A673 (cell line): ENCODE measurements around the gene EFHC2. TPM values are rescaled to one million over a fixed set of nuclear protein-coding genes. Genes with fewer than 3 reads are reported as not detected.

Experiments
- BruUV-seq: library from RNA; stranded (reverse); fragments of 400-500 nt; replicated peaks from 2 replicates; lab custom pipeline; 2021; lab: Mats Ljungman, UMichigan
- CTCF ChIA-PET: fragments of 300-600 bp; sonication (Branson Sonifier 250); formaldehyde crosslinking; loops from one replicate; lab custom pipeline; 2022; ENCODE audit warnings: antibody characterized with exemption; lab: Charles Lee
- POLR2A ChIA-PET: fragments of 300-600 bp; sonication (Branson Sonifier 250); formaldehyde crosslinking; loops from one replicate; lab custom pipeline; 2022; ENCODE audit warnings: antibody characterized with exemption; ENCODE audit not compliant: low non-redundant PET; lab: Charles Lee
- DNase-seq: peaks from one replicate; pipeline ENCODE4 v3.0.0-alpha.2; 2015; ENCODE audit warnings: low spot score
- H3K27ac ChIP-seq: fragments of 200-600 bp; sonication (generic); 2 replicates; pipeline ENCODE4 v1.5.1; 2016; ENCODE audit warnings: mixed run types, low read depth, mild to moderate bottlenecking, mixed read lengths, antibody characterized with exemption, low read length; ENCODE audit not compliant: poor library complexity, severe bottlenecking
- H3K27me3 ChIP-seq: fragments of 200-600 bp; sonication (generic); replicated peaks from 2 replicates; pipeline ENCODE4 v1.6.1; 2017; ENCODE audit warnings: mixed run types, low read depth, mild to moderate bottlenecking, mixed read lengths, antibody characterized with exemption, low read length; ENCODE audit not compliant: insufficient read depth, poor library complexity
- H3K36me3 ChIP-seq: fragments of 200-600 bp; sonication (generic); 2 replicates; pipeline ENCODE4 v1.6.1; 2016; ENCODE audit warnings: mixed run types, mild to moderate bottlenecking, mixed read lengths, antibody characterized with exemption, low read length; ENCODE audit not compliant: insufficient read depth, poor library complexity, severe bottlenecking
- H3K4me1 ChIP-seq: fragments of 200-600 bp; sonication (generic); 2 replicates; pipeline ENCODE4 v1.6.1; 2017; ENCODE audit warnings: mixed run types, mild to moderate bottlenecking, mixed read lengths, antibody characterized with exemption, low read length; ENCODE audit not compliant: insufficient read depth, poor library complexity, severe bottlenecking
- H3K4me3 ChIP-seq: fragments of 200-600 bp; sonication (generic); 2 replicates; pipeline ENCODE4 v1.5.1; 2016; ENCODE audit warnings: low read depth, mixed run types, mild to moderate bottlenecking, mixed read lengths, low read length; ENCODE audit not compliant: poor library complexity, severe bottlenecking
- H3K9me3 ChIP-seq: fragments of 200-600 bp; sonication (generic); 2 replicates; pipeline ENCODE4 v1.6.1; 2016; ENCODE audit warnings: mixed run types, low read depth, mild to moderate bottlenecking, mixed read lengths, antibody characterized with exemption, low read length; ENCODE audit not compliant: poor library complexity, severe bottlenecking
- CTCF ChIP-seq: fragments of 300-800, 200-600 bp; sonication (generic); conservative IDR thresholded peaks from 2 replicates; pipeline ENCODE4 v1.5.1; 2017; ENCODE audit warnings: low read depth, mild to moderate bottlenecking, antibody characterized with exemption, low read length, moderate library complexity, mixed read lengths
- EZH2 ChIP-seq: fragments of 200-600 bp; sonication (generic); IDR thresholded peaks from 2 replicates; pipeline ENCODE4 v1.6.1; 2017; ENCODE audit warnings: borderline replicate concordance, low read depth, mild to moderate bottlenecking, mixed read lengths, antibody characterized with exemption, low read length; ENCODE audit not compliant: poor library complexity, severe bottlenecking
- intact Hi-C: fragments of 100-400 bp; cut with micrococcal nuclease; formaldehyde crosslinking; loops from one replicate; pipeline ENCODE4 v1.10.0; 2022; ENCODE audit not compliant: unreplicated experiment
- total RNA-seq: library from RNA; stranded (reverse); gene quantifications from 2 replicates; pipeline ENCODE4 v1.2.3, GENCODE V29; 2021

EFHC2 gene
- total RNA-seq, 1 experiment from 2014 or later: 0.11 TPM

- Histone ChIP-seq H3K9me3 (no peaks in the 10 kb centered on the region), H3K36me3 (no peaks in the 10 kb centered on the region), H3K27me3 (no peaks in the 10 kb centered on the region), H3K27ac (no peak overlapping the region), H3K4me3 (no peak overlapping the region), H3K4me1 (no peaks in the 10 kb centered on the region)
- intact Hi-C loops: no loop called here
- ChIA-PET CTCF (no interaction called here), POLR2A (no interaction called here)
- TF ChIP-seq EZH2: no peak
- no peak for TF ChIP-seq CTCF
- no peak for DNase-seq
- no TSS peak for BruUV-seq
Observed at GRCh38 chrX:44382871-44383270, 39.4 kb upstream of the EFHC2 start.

DNA sequence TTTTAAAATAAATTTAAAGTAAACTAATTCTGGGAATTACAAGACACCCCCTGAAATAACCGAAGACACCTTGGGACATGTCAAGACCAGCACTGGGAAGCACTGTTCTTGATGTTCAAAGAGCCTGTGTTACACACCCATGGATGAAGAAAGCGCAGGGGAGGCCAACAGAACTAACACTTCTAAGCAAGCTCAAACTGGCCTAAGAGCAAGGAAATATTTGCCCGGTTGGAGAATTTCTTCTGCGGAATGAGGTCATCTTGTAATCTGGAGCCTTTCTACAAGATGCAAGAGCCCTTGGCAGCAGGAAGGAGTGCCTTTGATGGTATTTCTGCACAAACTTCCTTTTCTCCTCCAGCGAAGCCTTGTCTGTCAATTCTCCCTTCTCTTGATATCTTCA is 9.3 kb upstream of the EFHC2 start:
- no peak for DNase-seq
- TF ChIP-seq EZH2 (no peak), CTCF (no peak)
- no peaks in the 10 kb centered on the region for H3K27me3 ChIP-seq
- no TSS peak for BruUV-seq
- no peaks in the 10 kb centered on the region for H3K36me3 ChIP-seq
- POLR2A ChIA-PET: no interaction called here
- no peak overlapping the region for H3K4me3 ChIP-seq
- intact Hi-C loops: no loop called here
- H3K9me3 ChIP-seq: peaks cover 4% of the 10 kb centered on the region
- CTCF ChIA-PET: no interaction called here
- no peak overlapping the region for H3K27ac ChIP-seq
- peaks cover 6% of the 10 kb centered on the region for H3K4me1 ChIP-seq

DNA sequence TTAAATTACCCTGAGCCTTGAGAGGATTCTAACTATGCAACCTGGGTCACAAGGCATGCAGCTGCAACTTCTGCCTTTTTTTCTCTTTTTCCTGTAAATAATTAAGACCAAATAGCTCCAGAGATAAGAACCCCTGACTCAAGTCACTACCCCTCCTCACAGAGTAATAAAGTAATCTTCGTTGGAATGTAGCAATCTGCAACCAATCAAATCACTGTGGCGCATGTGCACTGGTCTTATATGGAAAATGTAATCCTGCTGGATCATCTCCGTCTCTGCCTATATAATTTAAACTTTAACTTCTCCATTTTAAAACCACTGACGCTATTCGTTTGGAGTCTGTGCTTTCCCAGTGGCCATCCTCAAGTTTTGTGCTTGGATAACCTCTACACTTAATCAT is 6.1 kb upstream of the EFHC2 start:
- intact Hi-C loops: no loop called here
- ChIA-PET POLR2A (no interaction called here), CTCF (no interaction called here)
- no peak overlapping the region for H3K27ac ChIP-seq
- no TSS peak for BruUV-seq
- H3K27me3 ChIP-seq: no peaks in the 10 kb centered on the region
- no peak for TF ChIP-seq CTCF
- no peak for TF ChIP-seq EZH2
- H3K9me3 ChIP-seq: peaks cover 4% of the 10 kb centered on the region
- DNase-seq: no peak
- peaks cover 6% of the 10 kb centered on the region for H3K4me1 ChIP-seq
- no peaks in the 10 kb centered on the region for H3K36me3 ChIP-seq
- no peak overlapping the region for H3K4me3 ChIP-seq
